Esophagus squamous epithelium (tissue), 4 donors: ENCODE measurements around the gene COL20A1.

Experiments
- CTCF ChIP-seq, 6 experiments: fragments of 450-650 bp in 4 of 6; fragments of 200-600 bp in 2 of 6; sonication (generic) in 2 of 6; IDR thresholded peaks; one replicate each; pipeline ENCODE4 v1.5.1; 2016 to 2019; ENCODE audit warnings: antibody characterized with exemption in 6 of 6, mild to moderate bottlenecking in 4 of 6, moderate library complexity in 4 of 6
- POLR2A ChIP-seq, 4 donors: fragments of 450-650 bp; IDR thresholded peaks; one replicate each; pipeline ENCODE4 v1.6.1; 2017; ENCODE audit warnings: antibody characterized with exemption in 4 of 4, mild to moderate bottlenecking in 4 of 4, moderate library complexity in 3 of 4

- TF ChIP-seq POLR2A (IDR thresholded peaks at IDR 0.05), result no peak
- no peak for TF ChIP-seq CTCF (IDR thresholded peaks at IDR 0.05)
Measured at GRCh38 chr20:63303095-63303666, 10.2 kb downstream of the COL20A1 start.
